K562 (cell line): ENCODE results near the gene RIPOR1. TPM values are rescaled to one million over a fixed set of nuclear protein-coding genes. Genes with fewer than 3 reads are reported as not detected.

Experiments used
- BHLHE40 ChIP-seq: IDR thresholded peaks from 2 replicates; pipeline ENCODE4 v1.6.1; 2011; ENCODE audit warnings: low read length, improper control_type of control experiment
- BRD4 ChIP-seq: fragments of 200-600 bp; sonication (generic); IDR thresholded peaks from 2 replicates; pipeline ENCODE4 v1.6.1; 2017; ENCODE audit warnings: inconsistent platforms
- CCNT2 ChIP-seq: IDR thresholded peaks from 2 replicates; pipeline ENCODE4 v1.6.1; 2011; ENCODE audit warnings: borderline replicate concordance, low read depth, mild to moderate bottlenecking, moderate library complexity, mixed read lengths, low read length; ENCODE audit not compliant: insufficient read length; ENCODE audit errors: extremely low read depth
- DMBX1 ChIP-seq: fragments of 250-450 bp; sonication (Bioruptor Pico); IDR thresholded peaks from 2 replicates; pipeline ENCODE4 v1.8.0; 2022; ENCODE audit warnings: inconsistent platforms, mild to moderate bottlenecking, moderate library complexity, borderline replicate concordance
- GTF3C2 ChIP-seq: IDR thresholded peaks from 3 replicates; pipeline ENCODE4 v1.6.1; 2011; ENCODE audit warnings: borderline replicate concordance, mild to moderate bottlenecking, moderate library complexity; ENCODE audit not compliant: insufficient read length; ENCODE audit errors: extremely low read depth
- MITF ChIP-seq: IDR thresholded peaks from 2 replicates; pipeline ENCODE4 v1.6.1; 2014; ENCODE audit warnings: antibody characterized with exemption
- MNT ChIP-seq, 2 experiments: fragments of 450-650 bp; conservative IDR thresholded peaks; 2 replicates each; pipeline ENCODE4 v1.6.1; 2017; ENCODE audit warnings: mild to moderate bottlenecking in 2 of 2, moderate library complexity in 2 of 2
- NR2F6 ChIP-seq: fragments of 450-650 bp; formaldehyde crosslinking; IDR thresholded peaks from 2 replicates; pipeline ENCODE4 v1.4.0; 2020; ENCODE audit warnings: mild to moderate bottlenecking
- POLR2AphosphoS2 ChIP-seq: IDR thresholded peaks from 2 replicates; pipeline ENCODE4 v1.6.1; 2012; ENCODE audit warnings: low read length, improper control_type of control experiment
- SNRNP70 ChIP-seq: fragments of 200-400 bp; formaldehyde crosslinking; optimal IDR thresholded peaks from 2 replicates; pipeline ENCODE3; 2017; ENCODE audit warnings: low read depth, low read length
- ZFPM2 ChIP-seq: fragments of 250-450 bp; sonication (Bioruptor Pico); IDR thresholded peaks from 2 replicates; pipeline ENCODE4 v1.5.1; 2022; ENCODE audit warnings: mild to moderate bottlenecking
- ZNF280B ChIP-seq: fragments of 250-450 bp; sonication (Bioruptor Pico); IDR thresholded peaks from 2 replicates; pipeline ENCODE4 v1.5.1; 2021; ENCODE audit warnings: mild to moderate bottlenecking
- ZSCAN29 ChIP-seq: fragments of 450-650 bp; IDR thresholded peaks from 2 replicates; pipeline ENCODE4 v1.6.1; 2017
- polyA plus RNA-seq, 8 experiments: library from polyadenylated mRNA; depleted of rRNA in 4 of 8; stranded (reverse) in 5 of 8; unstranded in 3 of 8; fragments of >200 nt; fragmentation: Nextera tagmentation in 2 of 8; fragmentation: Illumina TruSeq in 1 of 8; extraction: Ambion mirVana in 2 of 8; extraction: Trizol in 1 of 8; gene quantifications; 2 replicates each; pipeline versions ENCODE4 v1.2.1 to v1.2.3, GENCODE V29; 2011 to 2014; ENCODE audit warnings: inconsistent platforms in 1 of 8, missing spikeins in 1 of 8
- total RNA-seq, 7 experiments: library from RNA; depleted of rRNA in 6 of 7; stranded (reverse); fragments of >200 nt in 6 of 7; fragmentation: Illumina TruSeq in 2 of 7; extraction: Trizol in 2 of 7; gene quantifications; 2 replicates each; pipeline versions ENCODE4 v1.2.1 to v1.2.3, GENCODE V29; 2011 to 2021; ENCODE audit warnings: low replicate concordance in 1 of 7
- TF ChIP-seq, protein P1 (sequence below): sonication (generic); formaldehyde crosslinking; IDR thresholded peaks from 2 replicates; pipeline ENCODE4 v1.4.0; 2020; ENCODE audit warnings: mild to moderate bottlenecking, missing genetic modification reagents
- TF ChIP-seq, protein P2 (sequence below): IDR thresholded peaks from 2 replicates; pipeline ENCODE4 v1.6.1; 2011; ENCODE audit not compliant: insufficient read length; ENCODE audit errors: extremely low read depth

Gene RIPOR1
- total and polyA plus RNA-seq, 9 of the 15 experiments (the other 6 are each of a cell fraction or from before 2014, with no cell fraction given) = 0.36 to 31.1 (median 3.0) TPM

GRCh38 chr16:67562918-67563707 lies 34.5 kb downstream of the RIPOR1 start (continued):
- TF ChIP-seq BRD4 (peak; percentile 67; the same call in 1 of the 2 replicates), ZFPM2 (CRISPR knock-in tag) (no peak), MNT (conservative IDR thresholded peaks at IDR 0.05) (peak in 1 of 2 experiments; percentile 59; a peak in 1 of 4 replicates), CCNT2 (peak; percentile 73), MITF (no peak), DMBX1 (CRISPR knock-in tag) (no peak), GTF3C2 (no peak), SNRNP70 (no peak), ZNF280B (CRISPR knock-in tag) (no peak), POLR2AphosphoS2 (no peak), NR2F6 (CRISPR knock-in tag) (no peak), ZSCAN29 (no peak), BHLHE40 (peak; percentile 19; the same call in 1 of the 2 replicates)
- TF ChIP-seq, protein P1, sequence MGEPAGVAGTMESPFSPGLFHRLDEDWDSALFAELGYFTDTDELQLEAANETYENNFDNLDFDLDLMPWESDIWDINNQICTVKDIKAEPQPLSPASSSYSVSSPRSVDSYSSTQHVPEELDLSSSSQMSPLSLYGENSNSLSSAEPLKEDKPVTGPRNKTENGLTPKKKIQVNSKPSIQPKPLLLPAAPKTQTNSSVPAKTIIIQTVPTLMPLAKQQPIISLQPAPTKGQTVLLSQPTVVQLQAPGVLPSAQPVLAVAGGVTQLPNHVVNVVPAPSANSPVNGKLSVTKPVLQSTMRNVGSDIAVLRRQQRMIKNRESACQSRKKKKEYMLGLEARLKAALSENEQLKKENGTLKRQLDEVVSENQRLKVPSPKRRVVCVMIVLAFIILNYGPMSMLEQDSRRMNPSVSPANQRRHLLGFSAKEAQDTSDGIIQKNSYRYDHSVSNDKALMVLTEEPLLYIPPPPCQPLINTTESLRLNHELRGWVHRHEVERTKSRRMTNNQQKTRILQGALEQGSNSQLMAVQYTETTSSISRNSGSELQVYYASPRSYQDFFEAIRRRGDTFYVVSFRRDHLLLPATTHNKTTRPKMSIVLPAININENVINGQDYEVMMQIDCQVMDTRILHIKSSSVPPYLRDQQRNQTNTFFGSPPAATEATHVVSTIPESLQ (CRISPR knock-in tag) = no peak
- TF ChIP-seq, protein P2, sequence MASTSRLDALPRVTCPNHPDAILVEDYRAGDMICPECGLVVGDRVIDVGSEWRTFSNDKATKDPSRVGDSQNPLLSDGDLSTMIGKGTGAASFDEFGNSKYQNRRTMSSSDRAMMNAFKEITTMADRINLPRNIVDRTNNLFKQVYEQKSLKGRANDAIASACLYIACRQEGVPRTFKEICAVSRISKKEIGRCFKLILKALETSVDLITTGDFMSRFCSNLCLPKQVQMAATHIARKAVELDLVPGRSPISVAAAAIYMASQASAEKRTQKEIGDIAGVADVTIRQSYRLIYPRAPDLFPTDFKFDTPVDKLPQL = no peak
